HG03108 (cell line): ENCODE measurements around the gene TRMT5.

Source experiments
- ATAC-seq: cut with Tn5 transposase; IDR thresholded peaks from one replicate; pipeline ENCODE4 v1.9.1; 2021; ENCODE audit warnings: moderate library complexity; ENCODE audit not compliant: unreplicated experiment

The TRMT5 gene, protein sequence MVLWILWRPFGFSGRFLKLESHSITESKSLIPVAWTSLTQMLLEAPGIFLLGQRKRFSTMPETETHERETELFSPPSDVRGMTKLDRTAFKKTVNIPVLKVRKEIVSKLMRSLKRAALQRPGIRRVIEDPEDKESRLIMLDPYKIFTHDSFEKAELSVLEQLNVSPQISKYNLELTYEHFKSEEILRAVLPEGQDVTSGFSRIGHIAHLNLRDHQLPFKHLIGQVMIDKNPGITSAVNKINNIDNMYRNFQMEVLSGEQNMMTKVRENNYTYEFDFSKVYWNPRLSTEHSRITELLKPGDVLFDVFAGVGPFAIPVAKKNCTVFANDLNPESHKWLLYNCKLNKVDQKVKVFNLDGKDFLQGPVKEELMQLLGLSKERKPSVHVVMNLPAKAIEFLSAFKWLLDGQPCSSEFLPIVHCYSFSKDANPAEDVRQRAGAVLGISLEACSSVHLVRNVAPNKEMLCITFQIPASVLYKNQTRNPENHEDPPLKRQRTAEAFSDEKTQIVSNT

DNA sequence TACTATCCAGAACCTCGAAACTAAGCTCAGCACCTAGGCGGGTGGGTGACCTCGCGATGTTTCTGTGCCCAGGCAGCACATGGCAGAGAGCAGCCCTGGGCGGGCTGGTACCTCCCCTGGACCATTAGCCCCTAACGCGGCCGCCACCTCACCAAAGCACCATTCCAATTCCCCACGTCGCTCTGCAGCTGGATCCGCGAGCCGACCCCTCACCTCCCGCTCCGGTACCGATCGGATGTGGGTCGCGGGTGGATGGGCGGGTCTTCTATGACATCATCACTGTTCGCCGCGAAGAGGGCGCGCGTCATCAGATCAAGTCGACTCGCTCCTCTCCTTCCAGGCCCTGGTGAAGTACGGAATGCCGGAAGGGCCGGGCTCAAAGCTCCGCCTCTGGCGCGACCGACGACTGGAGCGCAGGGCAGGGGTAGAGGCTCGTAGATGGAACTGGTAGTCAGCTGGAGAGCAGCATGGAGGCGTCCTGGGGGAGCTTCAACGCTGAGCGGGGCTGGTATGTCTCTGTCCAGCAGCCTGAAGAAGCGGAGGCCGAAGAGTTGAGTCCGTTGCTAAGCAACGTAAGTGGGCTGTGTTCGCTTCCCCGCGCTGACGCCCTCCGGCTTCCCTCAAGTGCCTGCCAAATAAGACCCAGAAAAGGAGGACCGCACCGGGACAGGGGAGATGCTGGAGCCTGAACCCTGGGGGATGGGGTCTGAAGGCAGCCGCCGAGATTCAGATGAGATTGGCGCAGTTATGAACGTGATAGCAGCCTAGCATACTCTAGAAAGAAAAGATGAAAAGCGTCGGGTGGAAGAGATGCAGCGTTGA, at the start of gene TRMT5, which contains the start of gene SLC38A6:
TSS of gene TRMT5 (minus strand) at position 269 of the 822 bp plus-strand sequence. CDS start at position 163, 106 bp downstream.
TSS of gene SLC38A6 (plus strand) at position 435 of the 822 bp plus-strand sequence. CDS start at position 468, 33 bp downstream.
- ATAC-seq = peak; percentile 85

DNA sequence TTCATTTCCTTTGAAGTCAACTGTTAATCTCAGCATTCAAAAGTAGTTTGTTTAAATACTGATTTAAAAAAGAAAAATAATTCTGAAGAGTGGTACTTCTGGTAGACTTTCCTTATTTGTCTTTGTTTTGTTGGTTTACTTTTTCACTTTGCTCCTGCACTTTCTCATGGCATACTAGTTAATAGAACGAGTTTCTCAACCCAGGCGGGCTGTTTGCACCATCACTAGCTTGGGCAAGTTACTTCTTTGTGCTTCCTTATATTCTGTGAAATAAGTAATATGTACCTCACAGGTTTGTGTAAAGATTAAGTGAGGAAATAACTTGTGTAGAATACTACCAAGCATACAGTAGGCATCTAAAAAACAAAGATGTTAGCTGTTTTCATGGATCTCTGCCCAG, 45.6 kb upstream of the TRMT5 start:
- ATAC-seq = no peak

DNA sequence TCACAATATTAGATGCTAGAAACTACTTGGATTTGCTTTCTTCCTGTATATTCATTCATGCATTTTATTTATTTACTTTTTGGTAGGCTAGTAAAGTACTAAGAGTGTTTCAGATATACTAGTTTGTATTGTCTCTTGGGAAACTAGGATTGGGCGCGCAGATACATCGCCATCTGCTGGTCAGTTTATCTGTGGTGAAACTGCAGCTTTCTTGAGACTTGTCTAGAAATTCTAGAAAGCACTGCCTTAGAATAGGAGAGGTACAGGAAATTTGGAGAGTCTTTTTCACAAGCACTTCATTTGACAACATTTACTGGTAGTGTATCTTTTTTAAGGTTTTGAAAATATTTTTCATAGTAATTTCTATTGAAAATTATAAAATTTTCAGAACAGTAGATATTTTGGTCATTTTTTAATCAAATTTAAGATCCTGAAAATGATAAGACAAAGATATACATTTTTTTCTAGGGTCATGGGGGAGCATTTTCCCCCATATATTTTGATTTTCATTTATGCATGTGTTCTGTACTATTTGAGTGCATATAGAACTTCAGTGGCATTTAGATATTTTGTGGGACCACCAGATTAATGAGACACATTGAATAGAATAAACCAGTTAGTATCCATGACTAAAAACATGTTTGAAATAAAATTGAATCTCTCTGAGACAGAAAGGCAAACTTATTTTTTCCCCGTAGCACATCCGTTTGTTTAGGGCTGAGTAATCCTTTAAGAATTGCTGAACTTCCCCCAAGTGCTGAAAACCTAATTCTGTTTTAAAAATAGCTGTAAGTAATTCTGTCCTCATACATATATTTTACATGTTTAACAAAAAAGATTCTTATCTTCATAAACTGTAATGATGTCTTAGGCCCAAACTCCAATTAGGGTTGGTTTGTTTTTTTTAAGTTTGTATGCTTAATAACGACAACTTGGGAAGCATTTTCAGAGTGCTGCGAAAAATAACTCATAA, 44.7 kb upstream of the TRMT5 start:
- no peak for ATAC-seq

DNA sequence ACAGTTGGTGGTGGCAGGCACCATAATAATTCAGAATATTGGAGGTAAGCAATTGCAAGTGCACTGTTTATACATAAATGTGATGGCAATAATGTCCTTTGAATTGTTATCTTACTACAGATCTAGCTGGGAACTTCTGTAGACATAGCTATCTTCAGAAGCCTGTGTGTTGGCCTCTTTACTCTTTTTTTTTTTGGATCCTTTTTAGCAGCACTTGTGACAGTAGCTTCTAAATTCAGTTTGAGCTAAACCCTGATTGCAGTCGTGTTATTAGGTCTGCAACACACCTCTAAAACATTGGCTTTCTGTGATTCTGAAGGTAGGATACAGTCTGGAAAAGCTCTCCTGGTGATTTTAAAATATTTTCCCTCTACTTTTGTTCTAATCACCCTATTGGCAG, 38.7 kb upstream of the TRMT5 start:
- ATAC-seq = no peak

DNA sequence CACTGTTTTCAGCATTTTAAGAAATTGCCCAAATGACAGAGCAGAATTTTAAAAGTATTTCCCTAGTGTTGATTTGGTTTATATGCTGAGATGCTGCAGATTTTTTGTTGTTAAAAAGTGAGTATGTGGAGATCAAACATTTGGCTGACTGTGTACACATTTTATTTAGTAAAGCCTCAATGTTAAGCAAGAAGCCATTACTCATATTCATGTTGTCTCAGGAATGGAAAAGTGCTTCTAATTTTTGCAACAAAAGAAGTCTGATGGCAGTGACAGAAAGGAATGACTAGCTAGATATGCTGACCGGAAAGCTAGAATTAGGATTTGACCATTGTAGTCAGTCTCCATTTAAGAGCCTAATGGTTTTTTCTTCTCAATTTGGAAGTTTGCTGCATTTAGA, 22.7 kb upstream of the TRMT5 start:
- no peak for ATAC-seq

DNA sequence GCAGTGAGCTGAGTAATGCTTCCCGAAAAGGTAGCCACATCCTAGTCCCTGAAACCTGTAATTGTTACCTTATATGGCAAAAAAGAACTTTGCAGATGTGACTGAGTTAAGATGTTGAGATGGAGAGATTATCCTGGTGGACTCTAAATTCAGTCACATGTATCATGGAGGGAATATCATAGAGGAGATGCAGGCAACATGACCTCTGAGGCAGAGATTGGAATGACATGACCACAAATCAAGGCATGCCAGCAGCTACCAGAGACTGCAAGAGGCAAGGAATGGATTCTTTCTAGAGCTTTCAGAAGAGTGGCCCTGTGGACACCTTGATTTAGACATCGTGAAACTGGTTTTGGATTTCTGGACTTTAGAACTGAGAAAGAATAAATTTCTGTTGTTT, 18.7 kb upstream of the TRMT5 start:
- no peak for ATAC-seq

DNA sequence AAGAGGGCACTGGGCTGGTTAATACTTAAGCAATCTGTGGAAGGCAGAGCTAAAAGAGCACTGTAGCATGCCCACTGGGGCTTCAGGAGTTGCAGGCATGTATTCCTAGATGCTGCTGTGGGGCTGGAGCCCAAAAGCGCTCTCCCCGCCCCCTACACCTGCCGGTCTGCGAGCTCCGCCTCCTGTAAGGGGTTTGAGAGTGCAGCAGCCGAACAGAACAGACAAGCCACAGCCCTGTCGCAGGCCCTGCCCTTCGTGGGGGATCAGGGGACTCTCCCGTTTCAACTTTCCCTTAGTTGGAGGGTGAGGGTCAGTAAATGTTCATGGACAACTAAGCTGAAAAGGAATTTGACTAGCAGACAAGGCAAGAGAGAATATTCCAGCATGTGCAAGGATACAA, 17.7 kb upstream of the TRMT5 start:
- ATAC-seq = no peak

DNA sequence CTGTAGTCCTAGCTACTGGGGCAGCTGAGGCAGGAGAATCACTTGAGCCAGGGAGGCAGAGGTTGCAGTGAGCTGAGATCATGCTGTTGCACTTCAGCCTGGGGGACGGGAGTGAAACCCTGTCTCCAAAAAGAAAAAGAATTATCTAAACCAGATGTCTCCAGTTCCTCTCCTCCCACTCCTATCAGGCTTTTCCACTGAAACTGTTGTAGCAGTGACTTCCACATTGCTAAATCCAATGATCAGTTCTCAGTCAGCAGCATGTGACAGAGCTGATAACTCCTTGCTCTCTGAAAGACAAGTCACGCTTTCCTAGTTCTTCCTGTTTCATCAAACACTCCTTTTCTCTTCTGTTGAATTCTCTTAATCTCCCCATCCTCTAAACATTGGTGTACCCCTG, 8.7 kb upstream of the TRMT5 start:
- ATAC-seq = no peak

DNA sequence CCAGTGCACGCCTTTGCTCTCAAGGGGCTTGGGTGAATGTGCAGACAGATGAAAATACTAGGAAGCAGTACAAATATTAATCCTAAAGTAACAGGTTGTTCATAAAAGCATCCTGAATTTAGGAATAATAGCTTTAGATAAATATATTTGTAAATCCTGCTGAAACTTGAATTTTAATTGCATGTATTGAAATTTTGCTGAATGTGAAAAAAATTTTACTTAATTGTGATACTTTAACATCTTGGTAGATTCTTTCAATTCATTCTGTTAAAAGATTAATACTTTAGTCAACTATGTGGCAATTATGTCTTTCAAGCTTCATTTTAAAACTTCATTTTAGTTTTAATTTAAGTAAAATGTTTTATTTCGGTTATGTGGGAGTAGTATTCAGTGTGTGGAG, 5.6 kb upstream of the TRMT5 start:
- no peak for ATAC-seq

DNA sequence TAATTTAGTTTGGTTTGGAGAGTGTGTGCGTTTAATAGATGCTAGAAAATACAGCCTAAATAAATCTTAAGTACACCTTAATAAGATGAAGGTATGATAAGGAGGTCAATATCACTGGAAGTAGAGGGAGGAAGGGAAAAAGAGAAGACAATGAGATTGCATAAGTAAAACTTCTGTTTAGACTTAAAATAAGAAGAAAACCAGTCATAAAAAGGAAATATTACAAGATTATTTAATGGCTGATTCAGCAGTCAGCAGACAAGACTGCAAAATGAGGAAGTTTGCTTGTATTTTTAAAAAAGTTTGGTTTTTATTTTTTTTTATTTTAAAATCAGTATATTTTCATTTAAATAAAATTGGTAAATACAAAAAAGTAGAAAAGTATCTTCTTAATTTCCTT, 3.3 kb upstream of the TRMT5 start:
- ATAC-seq = no peak

DNA sequence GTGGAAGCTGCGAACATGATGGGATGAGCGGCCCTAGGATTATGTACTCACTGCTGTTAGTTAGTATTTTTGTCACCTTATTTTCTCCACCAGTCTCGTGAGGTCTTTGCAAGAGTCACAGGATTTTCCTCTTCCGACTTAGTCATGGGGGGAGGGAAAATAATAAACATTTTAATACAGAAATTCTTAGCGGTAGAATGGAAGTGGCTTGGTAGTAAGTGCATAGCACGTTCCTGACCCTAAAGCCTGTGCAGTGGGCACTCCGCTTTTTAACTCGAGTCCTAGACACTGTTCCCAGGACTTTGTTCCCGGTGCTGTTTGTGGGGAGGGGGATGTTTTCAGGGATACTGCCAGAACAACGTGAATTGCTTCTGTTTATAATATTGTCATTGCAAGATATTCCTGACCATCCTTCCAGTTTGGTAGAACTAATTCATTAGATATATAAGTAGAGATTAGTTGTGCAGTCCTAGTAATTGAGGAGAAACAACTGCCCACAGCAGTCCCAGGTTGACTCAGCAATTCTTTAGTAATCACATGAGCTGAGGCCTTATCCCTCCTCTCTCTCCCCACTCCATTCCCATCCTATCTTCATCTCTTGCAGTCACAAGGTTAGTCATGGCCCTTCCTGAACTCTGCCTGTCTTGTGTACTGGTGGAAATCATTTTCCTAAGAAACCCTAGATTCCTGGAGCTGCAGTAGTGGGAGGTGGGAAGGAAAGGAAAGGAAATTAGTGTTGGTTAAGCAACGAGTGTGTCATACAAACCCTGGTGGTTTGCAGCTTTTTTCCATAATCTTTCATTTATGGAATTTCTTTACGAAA, 965 bp upstream of the TRMT5 start:
- ATAC-seq = no peak

DNA sequence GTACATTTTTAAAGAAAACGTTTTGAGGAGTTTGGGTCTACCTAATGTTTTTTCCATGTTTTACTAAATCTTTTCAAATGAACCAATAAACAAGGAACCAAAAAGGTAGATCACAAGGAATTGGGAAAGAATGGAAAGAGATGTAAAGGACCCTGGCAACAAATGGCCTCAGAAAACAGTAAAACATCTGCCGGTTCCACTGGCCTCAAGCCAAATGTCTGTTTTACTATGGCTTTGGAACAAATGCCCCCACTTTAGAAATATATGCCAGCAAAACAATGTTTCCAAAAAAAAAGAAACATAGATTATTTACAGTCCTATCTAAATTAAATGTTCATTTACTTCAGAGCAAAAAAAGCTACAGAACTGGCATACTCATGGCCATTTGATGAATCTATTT, 3.0 kb downstream of the TRMT5 start:
- no peak for ATAC-seq

DNA sequence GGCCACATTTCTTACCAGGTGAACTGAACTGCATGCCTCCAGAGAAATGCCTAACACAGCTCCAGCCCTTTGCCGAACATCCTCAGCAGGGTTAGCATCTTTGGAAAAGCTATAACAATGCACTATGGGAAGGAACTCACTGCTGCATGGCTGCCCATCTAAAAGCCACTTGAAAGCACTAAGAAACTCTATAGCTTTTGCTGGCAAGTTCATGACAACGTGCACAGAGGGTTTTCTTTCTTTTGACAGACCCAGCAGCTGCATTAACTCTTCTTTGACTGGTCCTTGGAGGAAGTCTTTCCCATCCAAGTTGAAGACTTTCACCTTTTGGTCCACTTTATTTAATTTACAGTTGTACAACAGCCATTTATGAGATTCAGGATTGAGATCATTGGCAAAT, 5.3 kb downstream of the TRMT5 start:
- no peak for ATAC-seq

DNA sequence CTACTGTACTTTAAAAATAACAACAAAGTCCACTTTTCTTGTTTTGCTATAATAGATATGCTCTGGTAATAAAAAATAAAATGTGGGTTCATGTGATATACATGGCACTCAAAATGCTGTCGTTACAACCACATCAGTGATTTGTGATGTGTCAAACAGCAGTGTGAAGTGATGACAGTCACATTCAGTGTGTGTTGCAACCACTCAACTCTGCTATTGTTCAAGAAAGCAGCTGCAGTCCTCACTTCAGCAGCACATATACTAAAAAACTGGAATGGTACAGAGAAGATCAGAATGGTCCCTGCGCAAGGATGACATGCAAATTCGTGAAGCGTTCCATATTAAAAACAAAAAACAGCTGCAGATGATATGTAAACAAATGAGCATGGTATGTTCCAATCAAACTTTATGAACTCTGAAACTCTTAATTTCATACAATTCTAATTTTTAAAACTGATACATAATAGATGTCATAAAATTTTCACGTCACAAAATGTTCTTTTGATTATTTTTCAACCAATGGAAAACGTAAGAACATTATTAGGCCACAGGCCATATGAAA, 6.7 kb downstream of the TRMT5 start:
- ATAC-seq = no peak

DNA sequence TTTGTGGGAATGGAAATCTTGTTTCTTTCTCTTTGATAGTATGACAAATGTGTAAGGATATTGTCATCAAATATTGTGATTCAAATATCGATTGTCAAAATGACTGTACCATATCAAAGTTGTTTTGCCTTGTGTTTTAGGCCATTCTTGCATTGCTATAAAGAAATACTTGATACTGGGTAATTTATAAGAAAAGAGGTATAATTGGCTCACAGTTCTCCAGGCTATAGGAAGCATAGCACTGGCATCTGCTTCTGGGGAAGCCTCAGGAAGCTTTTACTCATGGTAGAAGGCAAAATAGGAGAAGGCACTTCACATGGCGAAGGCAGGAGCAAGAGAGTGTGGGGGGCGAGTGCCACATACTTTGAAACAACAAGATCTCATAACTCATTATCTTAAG, 7.8 kb downstream of the TRMT5 start:
- no peak for ATAC-seq

DNA sequence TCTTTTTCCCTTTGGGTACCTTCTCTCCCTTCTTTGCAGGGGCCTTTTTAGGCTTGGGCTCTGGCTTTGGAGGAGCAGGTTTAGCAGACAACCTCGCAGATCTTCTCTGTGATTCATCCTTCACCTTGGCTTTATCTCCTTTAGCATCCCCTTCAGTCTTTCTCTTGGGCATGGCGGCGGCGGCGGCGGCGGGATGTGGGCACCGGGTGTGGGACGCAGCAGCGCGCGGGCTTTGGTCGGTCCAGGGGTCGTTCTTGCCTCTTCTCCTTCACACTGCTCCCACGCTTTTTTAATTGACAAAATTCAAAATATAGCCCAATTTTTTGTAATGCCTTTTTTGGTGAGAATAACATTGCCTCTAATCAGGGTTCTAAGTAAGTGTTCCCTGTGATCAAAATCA, 8.6 kb downstream of the TRMT5 start:
- ATAC-seq = no peak

DNA sequence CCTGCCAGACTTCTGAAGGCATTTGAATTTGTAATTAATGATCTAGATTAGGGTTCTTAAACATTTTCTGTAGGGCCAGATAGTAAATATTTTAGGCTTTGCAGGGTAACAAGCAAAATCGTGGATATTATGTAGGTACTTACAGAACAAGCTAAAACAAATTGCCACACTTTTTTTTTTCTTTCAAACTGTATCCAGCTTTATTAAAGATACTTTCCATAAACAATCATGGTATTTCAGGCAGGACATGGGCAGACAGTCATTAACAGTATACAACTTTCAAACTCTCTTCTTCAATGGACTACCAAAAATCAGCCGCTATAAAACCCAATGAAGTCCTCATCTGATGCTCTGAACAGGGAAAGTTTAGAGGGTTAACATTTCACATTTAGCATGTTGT, 9.6 kb downstream of the TRMT5 start:
- no peak for ATAC-seq

DNA sequence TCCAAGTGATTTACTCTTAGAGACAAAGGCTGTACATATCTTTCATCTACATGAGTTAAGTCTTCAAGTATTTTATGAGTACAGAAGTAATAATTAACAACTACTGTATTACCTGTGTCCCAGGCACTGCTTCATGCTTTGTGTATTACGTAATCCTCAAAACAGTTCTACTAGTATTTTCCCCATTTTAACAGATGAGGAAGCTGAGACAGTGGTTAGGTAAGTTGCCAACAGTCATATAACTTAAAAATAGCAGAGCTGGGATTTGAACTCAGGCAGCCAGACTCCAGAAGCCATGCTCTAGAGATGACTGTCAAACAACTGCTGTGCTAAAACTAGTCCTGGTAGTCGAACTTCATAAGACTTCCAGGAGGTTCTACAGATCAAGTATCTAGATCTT, 10.7 kb downstream of the TRMT5 start:
- ATAC-seq = no peak

DNA sequence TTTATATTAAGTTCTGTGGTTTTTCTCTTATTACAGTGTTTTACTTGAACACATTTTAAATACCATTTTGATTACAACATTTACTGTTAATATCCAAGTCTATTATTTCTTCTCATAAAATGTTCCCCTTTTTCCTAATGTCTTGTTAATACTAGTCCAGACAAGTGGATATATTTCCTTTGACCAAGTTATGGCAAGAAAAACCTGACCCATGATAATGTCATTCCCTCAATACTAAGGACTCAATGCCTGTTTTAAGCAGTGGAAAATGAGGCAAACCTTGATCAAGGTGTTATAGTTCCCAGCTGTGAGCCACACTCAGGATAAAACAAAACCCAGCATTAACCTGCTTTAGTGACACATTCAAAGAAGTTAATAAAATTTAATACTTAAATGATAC, 12.2 kb downstream of the TRMT5 start:
- no peak for ATAC-seq

DNA sequence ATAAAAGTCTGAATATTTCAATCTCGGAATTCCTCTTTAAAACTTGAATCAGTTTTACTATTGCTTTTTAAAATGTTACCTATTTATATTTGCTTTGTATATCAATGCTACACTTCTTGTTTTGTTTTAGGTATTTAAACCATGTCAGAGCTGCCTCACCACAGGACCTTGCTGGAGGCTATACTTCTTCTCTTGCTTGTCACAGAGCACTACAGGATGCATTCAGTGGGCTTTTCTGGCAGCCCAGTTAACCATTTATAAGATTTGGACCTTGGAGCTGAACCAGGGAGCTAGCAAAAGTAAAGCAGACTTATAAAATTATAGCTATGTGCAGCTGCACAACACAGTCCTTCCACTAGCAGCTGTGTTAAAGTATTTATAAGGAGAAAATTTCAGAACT, 12.8 kb downstream of the TRMT5 start:
- ATAC-seq = no peak
